ENCODE data around the gene PSORS1C1. TPM values are rescaled to one million over a fixed set of nuclear protein-coding genes. Genes with fewer than 3 reads are reported as not detected.

PSORS1C1 gene
- polyA plus RNA-seq, 1 experiment, result 0.94 TPM

DNA sequence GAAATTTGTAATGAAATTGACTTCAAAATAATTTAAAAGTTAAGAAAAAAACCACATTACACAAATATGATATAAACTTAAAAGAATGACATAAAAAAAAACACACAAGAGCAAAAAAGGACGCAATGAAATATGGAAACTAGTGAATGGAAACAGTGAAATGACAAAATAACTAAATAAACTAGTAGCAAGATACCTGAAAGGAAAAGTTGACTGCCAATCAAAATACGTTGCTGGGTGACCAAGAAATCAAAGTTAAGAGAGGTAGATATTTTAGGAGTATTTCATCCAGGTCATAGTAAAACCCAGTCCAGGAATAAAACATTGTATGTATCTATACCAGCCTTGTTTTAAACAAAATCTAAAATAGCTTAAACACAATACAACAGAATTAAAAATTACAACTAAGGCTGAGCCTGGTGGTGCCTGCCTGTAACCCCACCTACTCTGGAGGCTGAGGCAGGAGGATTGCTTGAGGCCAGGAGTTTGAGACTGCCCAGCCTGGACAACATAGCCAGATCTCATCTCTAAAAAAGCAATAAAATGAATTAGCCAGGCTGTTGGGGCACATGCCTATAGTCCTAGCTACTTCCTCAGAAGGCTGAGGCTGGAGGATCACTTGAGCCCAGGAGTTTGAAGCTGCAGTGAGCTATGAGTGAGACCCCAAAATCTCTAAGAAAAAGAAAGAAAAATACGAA is 24.2 kb upstream of the PSORS1C1 start:
- ChIA-PET CTCF (interaction anchor here (0.7 to 4.0 kb wide), 3 partner anchors 12 to 176 kb away, joined by 3 to 19 read pairs (median 14); partner anchors contain the start of gene VARS2), POLR2A (interaction anchor here (0.6 kb wide), 1 partner anchor 762 kb away, joined by 3 read pairs; no protein-coding TSS in a partner anchor)
- H3K4me3 ChIP-seq (ENCODE audit: low read depth, low read length), result no peak overlapping the region
- no peak for DNase-seq (ENCODE audit: low read depth, low spot score)
- H3K27me3 ChIP-seq (ENCODE audit: control insufficient read depth, insufficient read depth, low read length), result peaks cover 2% of the 10 kb centered on the region
- TF ChIP-seq, protein P1, sequence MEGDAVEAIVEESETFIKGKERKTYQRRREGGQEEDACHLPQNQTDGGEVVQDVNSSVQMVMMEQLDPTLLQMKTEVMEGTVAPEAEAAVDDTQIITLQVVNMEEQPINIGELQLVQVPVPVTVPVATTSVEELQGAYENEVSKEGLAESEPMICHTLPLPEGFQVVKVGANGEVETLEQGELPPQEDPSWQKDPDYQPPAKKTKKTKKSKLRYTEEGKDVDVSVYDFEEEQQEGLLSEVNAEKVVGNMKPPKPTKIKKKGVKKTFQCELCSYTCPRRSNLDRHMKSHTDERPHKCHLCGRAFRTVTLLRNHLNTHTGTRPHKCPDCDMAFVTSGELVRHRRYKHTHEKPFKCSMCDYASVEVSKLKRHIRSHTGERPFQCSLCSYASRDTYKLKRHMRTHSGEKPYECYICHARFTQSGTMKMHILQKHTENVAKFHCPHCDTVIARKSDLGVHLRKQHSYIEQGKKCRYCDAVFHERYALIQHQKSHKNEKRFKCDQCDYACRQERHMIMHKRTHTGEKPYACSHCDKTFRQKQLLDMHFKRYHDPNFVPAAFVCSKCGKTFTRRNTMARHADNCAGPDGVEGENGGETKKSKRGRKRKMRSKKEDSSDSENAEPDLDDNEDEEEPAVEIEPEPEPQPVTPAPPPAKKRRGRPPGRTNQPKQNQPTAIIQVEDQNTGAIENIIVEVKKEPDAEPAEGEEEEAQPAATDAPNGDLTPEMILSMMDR (IDR thresholded peaks at IDR 0.05; ENCODE audit: low read depth, low read length), result no peak
- no peaks in the 10 kb centered on the region for H3K9me3 ChIP-seq (ENCODE audit: control insufficient read depth, insufficient read depth, low read length)
- H3K27ac ChIP-seq (ENCODE audit: low read depth, low read length), result no peak overlapping the region

DNA sequence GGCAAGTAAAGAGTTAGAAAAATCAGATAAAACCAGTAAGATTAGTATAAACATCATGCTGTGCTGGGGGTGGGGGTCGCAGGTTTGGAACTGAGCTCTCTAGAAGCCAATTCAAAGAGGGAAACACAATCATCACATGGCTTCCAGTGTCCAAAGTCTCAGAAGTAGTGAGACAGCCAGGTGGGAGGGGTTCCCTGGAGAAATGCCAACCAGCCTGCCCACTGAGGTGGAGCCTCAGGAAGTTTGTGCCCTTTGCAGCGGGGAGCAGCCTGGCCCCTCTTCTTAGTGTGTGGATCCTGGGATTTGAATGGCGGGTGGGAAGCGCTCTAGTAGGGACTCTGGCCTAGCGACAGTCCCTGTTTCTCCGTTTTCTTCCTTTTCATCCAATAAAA is 23.6 kb upstream of the PSORS1C1 start:
- Histone ChIP-seq H3K27ac (ENCODE audit: low read depth, low read length) (no peak overlapping the region), H3K4me3 (ENCODE audit: low read depth, low read length) (no peak overlapping the region), H3K9me3 (ENCODE audit: control insufficient read depth, insufficient read depth, low read length) (no peaks in the 10 kb centered on the region), H3K27me3 (ENCODE audit: control insufficient read depth, insufficient read depth, low read length) (peaks cover 2% of the 10 kb centered on the region)
- ChIA-PET POLR2A (interaction anchor here (0.6 kb wide), 1 partner anchor 762 kb away, joined by 3 read pairs; no protein-coding TSS in a partner anchor), CTCF (interaction anchor here (3.1 to 4.0 kb wide), 2 partner anchors 12 to 176 kb away, joined by 14 to 19 read pairs; partner anchors contain the start of gene VARS2)
- DNase-seq (ENCODE audit: low read depth, low spot score), result no peak
- TF ChIP-seq, protein P1 (IDR thresholded peaks at IDR 0.05; ENCODE audit: low read depth, low read length), result no peak

DNA sequence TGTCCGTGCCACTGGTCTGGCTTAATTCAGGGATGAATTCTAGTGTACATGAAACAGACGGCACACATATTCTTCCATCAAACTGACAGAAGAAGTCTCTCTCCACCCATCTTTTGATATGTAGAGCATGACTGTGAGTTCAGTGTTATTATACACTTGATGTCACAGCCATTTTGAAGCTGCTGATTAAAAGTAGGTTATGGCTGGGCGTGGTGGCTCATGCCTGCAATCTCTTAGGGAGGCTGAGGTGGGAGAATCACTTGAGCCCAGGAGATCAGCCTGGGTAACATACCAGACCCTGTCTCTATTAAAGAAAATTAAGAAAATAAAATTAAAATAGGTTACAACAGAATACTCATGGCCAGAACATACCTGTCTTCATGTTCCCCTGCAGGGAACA is 22.9 kb upstream of the PSORS1C1 start:
- DNase-seq (ENCODE audit: low read depth, low spot score), result no peak
- H3K27me3 ChIP-seq (ENCODE audit: control insufficient read depth, insufficient read depth, low read length), result peaks cover 4% of the 10 kb centered on the region
- no peak overlapping the region for H3K27ac ChIP-seq (ENCODE audit: low read depth, low read length)
- TF ChIP-seq, protein P1 (IDR thresholded peaks at IDR 0.05; ENCODE audit: low read depth, low read length), result no peak
- no peaks in the 10 kb centered on the region for H3K9me3 ChIP-seq (ENCODE audit: control insufficient read depth, insufficient read depth, low read length)
- POLR2A ChIA-PET, result no interaction called here
- CTCF ChIA-PET, result interaction anchor here (3.1 to 4.0 kb wide), 2 partner anchors 13 to 177 kb away, joined by 14 to 19 read pairs; partner anchors contain the start of gene VARS2
- no peak overlapping the region for H3K4me3 ChIP-seq (ENCODE audit: low read depth, low read length)

DNA sequence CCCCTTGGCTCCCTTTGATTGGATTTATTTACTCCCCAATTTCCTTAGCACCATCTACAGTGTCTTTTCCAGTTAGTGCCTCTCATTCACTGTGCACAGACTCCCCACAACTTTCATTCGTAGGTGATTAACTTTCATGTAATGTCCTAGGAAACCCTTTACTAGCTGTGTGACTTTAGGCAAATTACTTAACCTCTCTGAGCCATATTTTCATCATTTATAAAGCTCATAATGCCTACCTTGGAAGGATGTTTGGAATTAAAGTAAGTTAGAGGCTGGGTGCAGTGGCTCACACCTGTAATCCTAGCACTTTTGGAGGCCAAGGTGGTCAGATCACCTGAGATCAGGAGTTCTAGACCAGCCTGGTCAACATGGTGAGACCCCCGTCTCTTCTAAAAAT is 22.4 kb upstream of the PSORS1C1 start:
- CTCF ChIA-PET, result interaction anchor here (1.8 to 4.0 kb wide), 3 partner anchors 13 to 551 kb away, joined by 5 to 19 read pairs (median 14); partner anchors contain the start of gene VARS2
- Histone ChIP-seq H3K27ac (ENCODE audit: low read depth, low read length) (no peak overlapping the region), H3K27me3 (ENCODE audit: control insufficient read depth, insufficient read depth, low read length) (peaks cover 4% of the 10 kb centered on the region), H3K4me3 (ENCODE audit: low read depth, low read length) (no peak overlapping the region), H3K9me3 (ENCODE audit: control insufficient read depth, insufficient read depth, low read length) (no peaks in the 10 kb centered on the region)
- DNase-seq (ENCODE audit: low read depth, low spot score), result no peak
- TF ChIP-seq, protein P1 (IDR thresholded peaks at IDR 0.05; ENCODE audit: low read depth, low read length), result no peak
- POLR2A ChIA-PET, result interaction anchor here (0.7 kb wide), 1 partner anchor 21 kb away, joined by 6 read pairs; no protein-coding TSS in a partner anchor

Measured in AG04450 (cell line).